HUES64 (cell line): ENCODE results near the gene SPEG.

Source experiments
- H3K27ac ChIP-seq: 2 replicates; pipeline ENCODE4 v1.7.0; 2013; ENCODE audit warnings: low read depth, low read length, inconsistent platforms
- H3K27me3 ChIP-seq: 2 replicates; pipeline ENCODE4 v1.6.1; 2013; ENCODE audit warnings: mild to moderate bottlenecking, low read length; ENCODE audit not compliant: insufficient read depth
- H3K36me3 ChIP-seq: 2 replicates; pipeline ENCODE4 v1.6.1; 2013; ENCODE audit warnings: mild to moderate bottlenecking, low read length; ENCODE audit not compliant: insufficient read depth
- H3K4me1 ChIP-seq: 2 replicates; pipeline ENCODE4 v1.6.1; 2013; ENCODE audit warnings: mild to moderate bottlenecking, low read length, moderate library complexity; ENCODE audit not compliant: insufficient read depth
- H3K4me3 ChIP-seq: 2 replicates; pipeline ENCODE4 v1.5.1; 2013; ENCODE audit warnings: mild to moderate bottlenecking, low read length, moderate library complexity
- H3K9ac ChIP-seq: 2 replicates; pipeline ENCODE4 v1.6.1; 2013; ENCODE audit warnings: mild to moderate bottlenecking, low read depth, low read length
- H3K9me3 ChIP-seq: 2 replicates; pipeline ENCODE4 v1.6.1; 2013; ENCODE audit warnings: low read depth, low read length; ENCODE audit not compliant: insufficient read depth
- WGBS: fragments of 150-250, 120-280 bp; methylation state at CpG from one replicate; pipeline ENCODE4 v1.1.7; 2013; ENCODE audit warnings: missing lambda C conversion rate; 5-methylcytosine and 5-hydroxymethylcytosine counted together

The SPEG gene

GRCh38 chr2:219396863-219397457 lies 37.7 kb upstream of the SPEG start:
- H3K27me3 ChIP-seq = no peaks in the 10 kb centered on the region
- H3K9ac ChIP-seq = no peak overlapping the region
- H3K36me3 ChIP-seq = no peaks in the 10 kb centered on the region
- no peak overlapping the region for H3K4me3 ChIP-seq
- H3K9me3 ChIP-seq = no peaks in the 10 kb centered on the region
- no peak overlapping the region for H3K27ac ChIP-seq
- 86% methylated on average over 6 of the region's 6 CpGs for whole genome bisulfite sequencing
- peaks cover 1% of the 10 kb centered on the region; the same call in 1 of the 2 replicates for H3K4me1 ChIP-seq

- no peak overlapping the region for H3K27ac ChIP-seq
- no peaks in the 10 kb centered on the region for H3K27me3 ChIP-seq
- peaks cover 9% of the 10 kb centered on the region; the same call in 1 of the 2 replicates for H3K4me1 ChIP-seq
- no peak overlapping the region for H3K4me3 ChIP-seq
- H3K9me3 ChIP-seq = no peaks in the 10 kb centered on the region
- no peak overlapping the region for H3K9ac ChIP-seq
- WGBS = 79% methylated on average over 5 of the region's 5 CpGs
- no peaks in the 10 kb centered on the region for H3K36me3 ChIP-seq
Observed at GRCh38 chr2:219398721-219399363, 35.8 kb upstream of the SPEG start.

DNA sequence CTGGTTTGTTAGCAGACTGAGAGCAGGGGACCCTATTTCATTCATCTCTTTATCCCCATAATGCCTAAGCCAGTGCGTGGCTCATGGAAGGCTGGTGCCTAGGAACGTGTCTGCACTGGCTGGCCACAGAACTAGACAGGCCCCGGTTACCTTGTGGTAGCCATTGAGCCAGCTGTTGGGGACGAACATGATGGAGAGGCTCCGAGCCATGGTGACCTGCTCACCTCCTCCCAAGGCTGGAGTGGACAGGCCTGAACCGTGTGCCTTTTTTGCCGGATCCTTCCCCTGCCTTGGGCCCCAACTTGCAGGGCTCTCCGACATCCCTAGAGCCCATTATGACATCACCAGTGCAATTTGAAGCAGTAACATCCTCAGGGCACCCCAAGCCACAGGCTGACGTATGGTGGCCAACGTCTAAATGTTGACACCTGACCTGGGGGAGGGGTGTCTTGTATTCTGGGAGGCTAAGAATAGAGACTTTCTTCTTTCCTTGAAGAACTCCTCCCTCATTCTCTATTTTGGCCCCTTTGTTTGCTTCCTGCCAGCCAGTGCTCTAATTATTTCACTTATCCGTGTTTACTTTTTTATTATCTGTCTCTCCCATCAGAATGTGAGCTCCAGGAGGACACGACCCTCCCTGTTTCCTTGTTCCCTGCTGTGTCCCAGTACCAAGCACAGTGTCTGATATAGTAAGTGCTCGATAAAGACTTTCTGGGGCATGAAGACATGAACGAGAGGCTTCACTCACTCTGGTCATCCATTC lies 34.7 kb upstream of the SPEG start:
- H3K36me3 ChIP-seq = no peaks in the 10 kb centered on the region
- H3K27ac ChIP-seq = no peak overlapping the region
- no peaks in the 10 kb centered on the region for H3K9me3 ChIP-seq
- no peaks in the 10 kb centered on the region for H3K27me3 ChIP-seq
- 74% methylated on average over 14 of the region's 14 CpGs for WGBS
- no peak overlapping the region for H3K9ac ChIP-seq
- peaks cover 14% of the 10 kb centered on the region for H3K4me1 ChIP-seq
- no peak overlapping the region for H3K4me3 ChIP-seq

GRCh38 chr2:219400562-219400961 lies 34.1 kb upstream of the SPEG start:
- Histone ChIP-seq H3K27ac (no peak overlapping the region), H3K4me1 (peaks cover 15% of the 10 kb centered on the region), H3K4me3 (no peak overlapping the region), H3K36me3 (no peaks in the 10 kb centered on the region), H3K9me3 (no peaks in the 10 kb centered on the region), H3K27me3 (no peaks in the 10 kb centered on the region), H3K9ac (no peak overlapping the region)
- 56% methylated on average over 6 of the region's 6 CpGs for WGBS

GRCh38 chr2:219401606-219402005 lies 33.0 kb upstream of the SPEG start:
- no peak overlapping the region for H3K27ac ChIP-seq
- WGBS = 95% methylated on average over 8 of the region's 8 CpGs
- no peak overlapping the region for H3K9ac ChIP-seq
- H3K4me3 ChIP-seq = no peak overlapping the region
- no peaks in the 10 kb centered on the region for H3K27me3 ChIP-seq
- H3K4me1 ChIP-seq = peaks cover 15% of the 10 kb centered on the region
- no peaks in the 10 kb centered on the region for H3K36me3 ChIP-seq
- H3K9me3 ChIP-seq = no peaks in the 10 kb centered on the region

GRCh38 chr2:219402665-219403515 lies 31.8 kb upstream of the SPEG start:
- Histone ChIP-seq H3K27me3 (no peaks in the 10 kb centered on the region), H3K36me3 (no peaks in the 10 kb centered on the region), H3K4me3 (no peak overlapping the region), H3K9me3 (no peaks in the 10 kb centered on the region), H3K9ac (no peak overlapping the region), H3K27ac (no peak overlapping the region), H3K4me1 (peaks cover 15% of the 10 kb centered on the region)
- WGBS = 23% methylated on average over 13 of the region's 15 CpGs

DNA sequence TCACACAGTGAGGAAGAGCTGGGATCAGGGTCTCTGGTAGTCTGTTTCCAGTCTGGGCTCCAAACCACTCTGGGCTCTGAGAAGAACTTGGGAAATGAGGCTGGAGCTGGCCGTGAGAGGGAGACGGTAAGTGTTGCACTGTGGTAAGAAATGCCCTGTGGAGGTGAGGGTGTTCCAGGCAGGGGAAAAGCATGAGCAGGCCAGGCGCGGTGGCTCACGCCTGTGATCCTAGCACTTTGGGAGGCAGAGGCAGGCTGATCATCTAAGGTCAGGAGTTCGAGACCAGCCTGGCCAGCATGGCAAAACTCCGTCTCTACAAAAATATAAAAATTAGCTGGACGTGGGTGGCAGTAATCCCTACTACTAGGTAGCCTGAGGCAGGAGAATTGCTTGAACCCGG lies 30.8 kb upstream of the SPEG start:
- Histone ChIP-seq H3K4me3 (no peak overlapping the region), H3K9ac (no peak overlapping the region), H3K27ac (no peak overlapping the region), H3K36me3 (no peaks in the 10 kb centered on the region), H3K9me3 (no peaks in the 10 kb centered on the region), H3K4me1 (peaks cover 15% of the 10 kb centered on the region), H3K27me3 (no peaks in the 10 kb centered on the region)
- 89% methylated on average over 9 of the region's 9 CpGs for WGBS

DNA sequence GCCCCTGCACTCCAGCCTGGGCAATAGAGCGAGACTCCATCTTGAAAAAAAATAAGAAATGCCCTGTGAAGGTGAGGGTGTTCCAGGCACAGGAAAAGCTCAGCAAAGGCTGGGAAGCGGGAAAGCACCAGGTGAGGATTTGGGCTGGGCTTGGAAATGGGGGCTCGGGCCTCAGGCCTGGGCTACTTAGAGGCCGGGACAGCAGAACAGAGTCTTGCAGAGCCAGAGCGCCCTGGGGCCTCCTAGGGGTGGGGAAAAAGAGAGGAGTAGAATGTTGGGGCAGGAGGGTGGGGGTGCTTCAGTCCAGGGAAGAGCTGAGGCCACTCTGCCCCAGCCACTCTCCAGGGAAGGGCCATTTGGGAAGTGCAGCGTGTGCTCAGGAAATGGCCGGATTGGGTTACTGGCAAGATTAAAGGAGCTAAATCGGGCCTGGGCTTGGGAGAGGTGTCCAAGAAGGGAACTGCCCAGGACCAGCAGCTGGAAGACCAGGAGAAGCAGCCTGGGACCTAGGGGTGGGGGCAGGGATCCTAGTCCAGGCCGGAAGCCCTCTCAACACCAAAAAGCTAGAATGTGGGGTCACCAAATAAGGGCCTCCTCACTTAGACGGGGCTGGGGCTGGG lies 30.2 kb upstream of the SPEG start:
- WGBS = 77% methylated on average over 10 of the region's 10 CpGs
- Histone ChIP-seq H3K4me1 (peaks cover 15% of the 10 kb centered on the region), H3K36me3 (no peaks in the 10 kb centered on the region), H3K9me3 (no peaks in the 10 kb centered on the region), H3K27me3 (no peaks in the 10 kb centered on the region), H3K9ac (no peak overlapping the region), H3K4me3 (no peak overlapping the region), H3K27ac (no peak overlapping the region)

- H3K9ac ChIP-seq = no peak overlapping the region
- no peaks in the 10 kb centered on the region for H3K9me3 ChIP-seq
- H3K4me1 ChIP-seq = peaks cover 15% of the 10 kb centered on the region
- 56% methylated on average over 7 of the region's 7 CpGs for WGBS
- no peaks in the 10 kb centered on the region for H3K27me3 ChIP-seq
- no peak overlapping the region for H3K27ac ChIP-seq
- H3K4me3 ChIP-seq = no peak overlapping the region
- no peaks in the 10 kb centered on the region for H3K36me3 ChIP-seq
Observed at GRCh38 chr2:219404954-219405353, 29.7 kb upstream of the SPEG start.

GRCh38 chr2:219405451-219405850 lies 29.2 kb upstream of the SPEG start:
- Histone ChIP-seq H3K27me3 (no peaks in the 10 kb centered on the region), H3K27ac (no peak overlapping the region), H3K9ac (no peak overlapping the region), H3K4me3 (no peak overlapping the region), H3K4me1 (peaks cover 15% of the 10 kb centered on the region), H3K36me3 (no peaks in the 10 kb centered on the region), H3K9me3 (no peaks in the 10 kb centered on the region)
- 78% methylated on average over 9 of the region's 9 CpGs for WGBS
